Measurements from ENCODE around the gene RNU6-7. TPM values are rescaled to one million over a fixed set of nuclear protein-coding genes. Genes with fewer than 3 reads are reported as not detected.

The RNU6-7 gene
- total and polyA plus RNA-seq, 4 donors: not detected

DNA sequence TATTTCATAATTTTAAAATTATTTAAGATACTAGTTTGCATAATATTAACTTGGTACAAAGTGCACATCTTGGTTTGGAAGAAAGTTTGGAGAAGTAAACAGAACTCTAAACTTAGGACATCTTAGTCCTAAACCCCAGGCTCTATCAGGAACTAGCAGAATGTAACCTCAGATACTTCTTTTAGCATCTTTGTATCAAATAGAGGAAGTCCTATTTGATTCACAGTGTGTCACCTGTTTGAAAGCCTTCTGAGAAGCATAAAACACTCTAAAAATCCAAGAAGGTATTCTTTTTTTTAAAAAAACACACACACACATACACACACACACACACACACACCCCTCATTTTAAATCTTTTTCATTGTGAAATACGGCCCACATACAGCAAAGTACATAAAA is 12.0 kb upstream of the RNU6-7 start:
- DNase-seq (no peak), ATAC-seq (ENCODE audit: insufficient read depth, low FRiP score) (no peak)
- TF ChIP-seq, protein P1, sequence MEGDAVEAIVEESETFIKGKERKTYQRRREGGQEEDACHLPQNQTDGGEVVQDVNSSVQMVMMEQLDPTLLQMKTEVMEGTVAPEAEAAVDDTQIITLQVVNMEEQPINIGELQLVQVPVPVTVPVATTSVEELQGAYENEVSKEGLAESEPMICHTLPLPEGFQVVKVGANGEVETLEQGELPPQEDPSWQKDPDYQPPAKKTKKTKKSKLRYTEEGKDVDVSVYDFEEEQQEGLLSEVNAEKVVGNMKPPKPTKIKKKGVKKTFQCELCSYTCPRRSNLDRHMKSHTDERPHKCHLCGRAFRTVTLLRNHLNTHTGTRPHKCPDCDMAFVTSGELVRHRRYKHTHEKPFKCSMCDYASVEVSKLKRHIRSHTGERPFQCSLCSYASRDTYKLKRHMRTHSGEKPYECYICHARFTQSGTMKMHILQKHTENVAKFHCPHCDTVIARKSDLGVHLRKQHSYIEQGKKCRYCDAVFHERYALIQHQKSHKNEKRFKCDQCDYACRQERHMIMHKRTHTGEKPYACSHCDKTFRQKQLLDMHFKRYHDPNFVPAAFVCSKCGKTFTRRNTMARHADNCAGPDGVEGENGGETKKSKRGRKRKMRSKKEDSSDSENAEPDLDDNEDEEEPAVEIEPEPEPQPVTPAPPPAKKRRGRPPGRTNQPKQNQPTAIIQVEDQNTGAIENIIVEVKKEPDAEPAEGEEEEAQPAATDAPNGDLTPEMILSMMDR (IDR thresholded peaks at IDR 0.05; ENCODE audit: control extremely low read depth, extremely low read depth): no peak
- Histone ChIP-seq H3K9me3 (ENCODE audit: control insufficient read depth in 4 of 4, insufficient read depth in 3 of 4, low read length in 3 of 4) (peaks cover 0 to 4% (median 2%) of the 10 kb centered on the region in 4 donors), H3K4me1 (ENCODE audit: control insufficient read depth in 5 of 5, insufficient read depth in 5 of 5, low read length in 5 of 5) (peaks cover 0 to 2% (median 0%) of the 10 kb centered on the region in 5 donors), H3K9ac (ENCODE audit: insufficient read depth in 1 of 2, low read length in 2 of 2) (no peak overlapping the region), H3K36me3 (ENCODE audit: control insufficient read depth in 4 of 4, insufficient read depth in 4 of 4, low read length in 4 of 4) (no peaks in the 10 kb centered on the region), H3K4me3 (no peak overlapping the region), H3K27ac (ENCODE audit: low read depth in 1 of 2, low read length in 1 of 2) (no peak overlapping the region), H3K27me3 (ENCODE audit: control insufficient read depth in 3 of 3, insufficient read depth in 3 of 3, low read length in 2 of 3) (no peaks in the 10 kb centered on the region)
- WGBS, 2 donors: 69 to 79% methylated on average over 1 of the region's 1 CpG

DNA sequence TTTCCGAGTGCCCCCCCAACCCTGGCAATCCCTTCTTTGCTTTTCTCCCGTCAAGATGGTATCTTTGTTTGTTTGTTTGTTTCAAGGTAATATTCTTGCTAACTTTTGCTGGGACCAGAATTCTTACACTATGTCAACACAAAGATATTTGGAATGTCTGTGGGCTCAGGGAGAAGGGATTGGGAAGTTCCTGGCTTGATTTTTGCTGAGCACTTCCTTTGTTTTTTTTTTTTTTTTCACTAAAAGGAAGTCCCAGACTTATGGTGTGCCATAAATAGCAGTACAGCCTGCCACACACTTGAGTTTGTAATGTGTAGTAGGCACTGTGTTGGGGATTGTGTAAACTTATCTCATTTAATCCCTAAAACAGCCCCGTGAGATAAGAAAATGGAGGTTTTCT is 11.2 kb upstream of the RNU6-7 start:
- Histone ChIP-seq H3K4me1 (ENCODE audit: control insufficient read depth in 5 of 5, insufficient read depth in 5 of 5, low read length in 5 of 5) (peaks cover 0 to 2% (median 0%) of the 10 kb centered on the region in 5 donors), H3K4me3 (no peak overlapping the region), H3K36me3 (ENCODE audit: control insufficient read depth in 4 of 4, insufficient read depth in 4 of 4, low read length in 4 of 4) (no peaks in the 10 kb centered on the region), H3K9ac (ENCODE audit: insufficient read depth in 1 of 2, low read length in 2 of 2) (no peak overlapping the region), H3K9me3 (ENCODE audit: control insufficient read depth in 4 of 4, insufficient read depth in 3 of 4, low read length in 3 of 4) (peaks cover 0 to 2% (median 0%) of the 10 kb centered on the region in 4 donors), H3K27ac (ENCODE audit: low read depth in 1 of 2, low read length in 1 of 2) (no peak overlapping the region), H3K27me3 (ENCODE audit: control insufficient read depth in 3 of 3, insufficient read depth in 3 of 3, low read length in 2 of 3) (no peaks in the 10 kb centered on the region)
- TF ChIP-seq, protein P1 (IDR thresholded peaks at IDR 0.05; ENCODE audit: control extremely low read depth, extremely low read depth): no peak
- WGBS, 2 donors: 37 to 39% methylated on average over 3 of the region's 3 CpGs
- DNase-seq: peak in 1 of 3 donors; percentile 7
- ATAC-seq (ENCODE audit: insufficient read depth, low FRiP score): no peak

DNA sequence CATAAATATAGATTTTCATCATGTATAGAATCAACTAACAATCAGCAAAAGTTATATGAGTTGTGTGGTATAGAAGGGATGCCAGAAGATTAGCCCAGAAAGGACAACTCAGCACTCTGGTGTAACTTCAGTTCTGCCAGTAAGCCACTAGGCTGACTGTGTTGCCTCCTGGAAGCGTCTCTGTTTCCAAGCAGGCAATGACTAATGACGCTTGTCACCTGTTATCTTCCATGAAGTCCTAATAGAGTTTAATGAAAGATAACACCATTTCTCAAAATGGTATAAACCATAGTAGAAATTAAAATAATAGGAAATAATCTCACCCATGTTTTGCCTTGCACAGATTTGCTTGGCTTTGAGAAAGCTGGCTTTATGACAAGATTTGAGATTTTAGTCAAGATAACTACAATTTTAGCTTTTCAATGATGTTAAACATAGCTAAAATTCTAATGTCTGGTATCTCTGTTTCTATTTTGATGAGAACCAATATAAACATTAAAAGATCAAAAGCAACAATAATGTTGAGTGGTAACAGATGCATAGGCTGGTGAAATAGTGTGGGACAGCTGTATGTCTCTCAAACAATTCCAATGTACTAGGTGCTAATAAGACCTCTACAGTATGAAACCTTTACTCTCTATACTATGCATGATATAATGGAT is 9.0 kb upstream of the RNU6-7 start:
- Histone ChIP-seq H3K4me3 (no peak overlapping the region), H3K36me3 (ENCODE audit: control insufficient read depth in 4 of 4, insufficient read depth in 4 of 4, low read length in 4 of 4) (no peaks in the 10 kb centered on the region), H3K9me3 (ENCODE audit: control insufficient read depth in 4 of 4, insufficient read depth in 3 of 4, low read length in 3 of 4) (no peaks in the 10 kb centered on the region), H3K4me1 (ENCODE audit: control insufficient read depth in 5 of 5, insufficient read depth in 5 of 5, low read length in 5 of 5) (no peaks in the 10 kb centered on the region), H3K9ac (ENCODE audit: insufficient read depth in 1 of 2, low read length in 2 of 2) (no peak overlapping the region), H3K27ac (ENCODE audit: low read depth in 1 of 2, low read length in 1 of 2) (no peak overlapping the region), H3K27me3 (ENCODE audit: control insufficient read depth in 3 of 3, insufficient read depth in 3 of 3, low read length in 2 of 3) (no peaks in the 10 kb centered on the region)
- ATAC-seq (ENCODE audit: insufficient read depth, low FRiP score): no peak
- no peak for DNase-seq
- WGBS, 2 donors: 82 to 94% methylated on average over 2 of the region's 2 CpGs
- TF ChIP-seq, protein P1 (IDR thresholded peaks at IDR 0.05; ENCODE audit: control extremely low read depth, extremely low read depth): no peak

DNA sequence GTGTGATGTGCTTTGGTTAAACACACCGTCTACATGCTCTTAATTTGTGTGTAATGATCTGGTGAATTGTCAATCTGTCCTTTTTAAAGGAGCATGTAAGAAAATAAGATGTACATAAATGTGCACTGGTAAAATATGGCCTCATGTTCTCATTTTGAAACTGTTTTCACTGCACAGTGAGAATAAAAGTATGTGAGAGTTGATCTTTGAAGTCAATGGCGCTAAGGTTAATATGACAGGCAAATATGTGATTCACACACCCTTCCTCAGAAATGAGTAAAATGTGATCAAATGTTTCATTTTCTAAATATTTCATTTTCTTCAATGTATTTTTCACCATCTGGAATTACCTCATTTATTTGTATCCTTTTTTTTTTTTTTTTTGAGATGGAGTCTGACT is 8.3 kb upstream of the RNU6-7 start:
- Histone ChIP-seq H3K9ac (ENCODE audit: insufficient read depth in 1 of 2, low read length in 2 of 2) (no peak overlapping the region), H3K9me3 (ENCODE audit: control insufficient read depth in 4 of 4, insufficient read depth in 3 of 4, low read length in 3 of 4) (no peaks in the 10 kb centered on the region), H3K27ac (ENCODE audit: low read depth in 1 of 2, low read length in 1 of 2) (no peak overlapping the region), H3K36me3 (ENCODE audit: control insufficient read depth in 4 of 4, insufficient read depth in 4 of 4, low read length in 4 of 4) (no peaks in the 10 kb centered on the region), H3K27me3 (ENCODE audit: control insufficient read depth in 3 of 3, insufficient read depth in 3 of 3, low read length in 2 of 3) (peaks cover 0 to 1% (median 0%) of the 10 kb centered on the region in 3 donors), H3K4me1 (ENCODE audit: control insufficient read depth in 5 of 5, insufficient read depth in 5 of 5, low read length in 5 of 5) (no peaks in the 10 kb centered on the region), H3K4me3 (no peak overlapping the region)
- TF ChIP-seq, protein P1 (IDR thresholded peaks at IDR 0.05; ENCODE audit: control extremely low read depth, extremely low read depth): no peak
- WGBS, 2 donors: 92 to 93% methylated on average over 2 of the region's 2 CpGs
- ATAC-seq (ENCODE audit: insufficient read depth, low FRiP score): no peak
- DNase-seq: no peak
